HG02840 (cell line): ENCODE measurements around the gene DIP2B.

Source experiments
- ATAC-seq: cut with Tn5 transposase; IDR thresholded peaks from one replicate; pipeline ENCODE4 v1.9.1; 2021; ENCODE audit warnings: mild to moderate bottlenecking, moderate library complexity, moderate number of reproducible peaks; ENCODE audit not compliant: unreplicated experiment, low FRiP score

The DIP2B gene

DNA sequence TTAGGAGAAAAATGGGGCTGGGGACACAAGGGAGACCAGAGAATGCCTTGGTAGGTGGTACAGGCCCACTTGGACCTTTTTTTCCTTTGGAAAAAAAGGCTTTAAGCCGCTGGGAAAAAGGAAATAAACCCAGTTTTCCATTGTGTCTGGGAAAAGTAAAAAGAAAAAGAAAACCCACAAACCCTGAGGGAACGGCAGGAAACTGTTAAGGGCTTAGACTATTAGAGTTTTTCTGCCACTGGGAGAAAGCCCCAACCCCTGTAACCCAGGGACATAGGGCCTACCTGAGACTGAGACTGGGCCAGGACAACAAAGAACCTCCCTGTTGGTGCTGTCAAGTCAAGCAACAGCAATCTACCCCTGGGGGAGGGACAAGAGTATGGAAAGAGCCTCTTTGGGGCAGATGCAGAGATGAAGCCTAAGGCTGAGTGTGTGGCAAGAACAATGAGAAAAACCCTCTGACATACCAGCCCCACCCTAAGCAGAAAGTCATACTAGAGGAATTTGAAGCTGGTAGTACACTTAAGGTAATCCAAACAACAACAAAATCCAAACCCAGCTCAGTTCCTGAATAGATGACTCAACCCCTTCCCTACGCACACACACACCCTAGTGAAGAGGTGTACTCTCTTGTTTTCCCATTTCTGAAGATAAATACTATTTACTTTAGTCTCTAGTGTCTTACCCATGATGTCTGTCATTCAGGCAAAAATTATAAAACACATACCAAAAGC lies 281.9 kb downstream of the DIP2B start:
- ATAC-seq: no peak

DNA sequence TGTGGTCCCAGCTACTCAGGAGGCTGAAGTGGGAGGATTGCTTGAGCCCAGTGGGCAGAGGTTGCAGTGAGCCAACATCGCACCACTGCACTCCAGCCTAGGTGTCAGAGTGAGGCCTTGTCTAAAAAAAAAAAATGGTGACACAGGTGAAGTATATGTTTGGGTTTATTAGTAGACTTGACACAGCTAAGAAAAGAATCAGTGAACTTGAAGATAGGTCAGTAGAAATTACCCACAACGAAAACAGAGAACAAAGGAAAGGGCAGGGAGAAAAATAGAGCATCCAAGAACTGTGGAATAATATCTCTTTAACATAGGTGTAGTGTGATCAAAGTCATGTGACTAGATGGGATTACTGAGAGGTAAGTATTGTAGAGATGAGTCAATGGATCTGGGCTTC lies 282.8 kb downstream of the DIP2B start:
- ATAC-seq: no peak

DNA sequence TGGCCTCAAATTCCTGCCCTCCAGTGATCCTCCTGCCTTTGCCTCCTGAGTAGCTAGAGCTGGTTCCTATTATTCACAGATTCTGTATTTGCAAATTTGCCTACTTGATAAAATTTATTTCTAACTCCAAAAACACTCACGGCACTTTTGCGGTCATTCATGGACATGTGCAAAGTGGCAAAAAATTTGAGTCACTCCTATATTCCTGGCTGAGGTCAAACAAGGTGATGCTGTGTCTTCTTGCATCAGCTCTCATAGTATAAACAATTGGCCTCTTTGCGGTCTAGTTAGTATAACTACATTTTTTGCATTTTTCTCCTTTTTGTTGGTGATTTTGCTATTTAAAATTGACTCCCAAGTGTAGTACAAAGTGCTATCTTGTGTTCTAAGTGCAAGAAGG lies 283.8 kb downstream of the DIP2B start:
- ATAC-seq: no peak

GRCh38 chr12:50790081-50790480 lies 285.3 kb downstream of the DIP2B start:
- ATAC-seq: no peak
